Measurements from ENCODE around the gene TUBA3C. TPM values are rescaled to one million over a fixed set of nuclear protein-coding genes. Genes with fewer than 3 reads are reported as not detected.
"Not testable (repeated sequence)": the region's sequence is repeated elsewhere in the genome, so short reads cannot be mapped to it uniquely, and the experiment has no call there.

TUBA3C gene
- not detected in 2 replicates for polyA plus RNA-seq
- not detected in 2 replicates for polyA minus RNA-seq

- H3K9me2 ChIP-seq (ENCODE audit: insufficient read depth, low read length), result no peaks in the 10 kb centered on the region
- peaks cover 8% of the 10 kb centered on the region for H3K9me3 ChIP-seq (ENCODE audit: low read length)
- no peak within 1 kb of the TSS for H3K27ac ChIP-seq (ENCODE audit: low read length)
- TF ChIP-seq MXI1 (conservative IDR thresholded peaks at IDR 0.05; ENCODE audit: poor library complexity, severe bottlenecking) (no peak), RAD21 (conservative IDR thresholded peaks at IDR 0.05) (no peak), EZH2 (IDR thresholded peaks at IDR 0.05; ENCODE audit: borderline replicate concordance, insufficient read depth, low read length, poor library complexity, severe bottlenecking) (no peak), CTCF (IDR thresholded peaks at IDR 0.05; ENCODE audit: poor library complexity, severe bottlenecking) (no peak), SMC3 (conservative IDR thresholded peaks at IDR 0.05; ENCODE audit: poor library complexity) (no peak), POLR2AphosphoS5 (IDR thresholded peaks at IDR 0.05) (no peak), EP300 (conservative IDR thresholded peaks at IDR 0.05; ENCODE audit: poor library complexity, severe bottlenecking) (no peak), REST (IDR thresholded peaks at IDR 0.05; ENCODE audit: borderline replicate concordance) (no peak), TAF1 (IDR thresholded peaks at IDR 0.05; ENCODE audit: low read depth) (no peak)
- H3K9ac ChIP-seq (ENCODE audit: low read length), result no peak within 1 kb of the TSS
- no peaks in the 10 kb centered on the region for H3F3A ChIP-seq (ENCODE audit: insufficient read depth, low read length, poor library complexity, severe bottlenecking)
- H3K79me2 ChIP-seq (replicated peaks; ENCODE audit: insufficient read depth, low read length), result no peaks in the 10 kb centered on the region
- no peaks in the 10 kb centered on the region for H4K20me1 ChIP-seq (ENCODE audit: insufficient read depth)
- H2AFZ ChIP-seq (ENCODE audit: low read depth, low read length), result no peak within 1 kb of the TSS
- no peaks in the 10 kb centered on the region for H3K27me3 ChIP-seq (ENCODE audit: insufficient read depth, low read depth, low read length)
- no peak within 1 kb of the TSS for H3K4me2 ChIP-seq (ENCODE audit: low read length)
- no peak within 1 kb of the TSS for H3K4me3 ChIP-seq (ENCODE audit: low read length)
- H3K36me3 ChIP-seq (ENCODE audit: insufficient read depth, low read length), result no peaks in the 10 kb centered on the region
These were observed at the start of gene TUBA3C for GRCh38 chr13:19181621-19182485. TSS of gene TUBA3C (minus strand) at chr13:19181824. CDS start at chr13:19181747, 77 bp downstream.

- H3K4me3 ChIP-seq (ENCODE audit: low read length); H2AFZ ChIP-seq (ENCODE audit: low read depth, low read length); H3K9me2 ChIP-seq (ENCODE audit: insufficient read depth, low read length); H3K27me3 ChIP-seq (ENCODE audit: insufficient read depth, low read depth, low read length); H3K4me2 ChIP-seq (ENCODE audit: low read length); H3K9me3 ChIP-seq (ENCODE audit: low read length); H3K27ac ChIP-seq (ENCODE audit: low read length); H3K36me3 ChIP-seq (ENCODE audit: insufficient read depth, low read length); H4K20me1 ChIP-seq (ENCODE audit: insufficient read depth); H3F3A ChIP-seq (ENCODE audit: insufficient read depth, low read length, poor library complexity, severe bottlenecking); H3K79me2 ChIP-seq (replicated peaks; ENCODE audit: insufficient read depth, low read length); H3K9ac ChIP-seq (ENCODE audit: low read length): not testable (repeated sequence)
These were observed 25.8 kb upstream of the TUBA3C start for GRCh38 chr13:19207413-19207812.

GRCh38 chr13:19192622-19193021 lies 11.0 kb upstream of the TUBA3C start:
- not testable (repeated sequence) for H3K9me3 ChIP-seq (ENCODE audit: low read length); H3K36me3 ChIP-seq (ENCODE audit: insufficient read depth, low read length)

GRCh38 chr13:19189911-19190310 lies 8.3 kb upstream of the TUBA3C start:
- H3F3A ChIP-seq (ENCODE audit: insufficient read depth, low read length, poor library complexity, severe bottlenecking); H3K9me3 ChIP-seq (ENCODE audit: low read length); H3K27me3 ChIP-seq (ENCODE audit: insufficient read depth, low read depth, low read length); H3K79me2 ChIP-seq (replicated peaks; ENCODE audit: insufficient read depth, low read length); H3K27ac ChIP-seq (ENCODE audit: low read length); H3K9me2 ChIP-seq (ENCODE audit: insufficient read depth, low read length); H3K4me2 ChIP-seq (ENCODE audit: low read length); H4K20me1 ChIP-seq (ENCODE audit: insufficient read depth); H3K36me3 ChIP-seq (ENCODE audit: insufficient read depth, low read length); H2AFZ ChIP-seq (ENCODE audit: low read depth, low read length); H3K9ac ChIP-seq (ENCODE audit: low read length); H3K4me3 ChIP-seq (ENCODE audit: low read length): not testable (repeated sequence)

More at GRCh38 chr13:19192622-19193021, 11.0 kb upstream of the TUBA3C start:
- H3K27ac ChIP-seq (ENCODE audit: low read length); H4K20me1 ChIP-seq (ENCODE audit: insufficient read depth); H3F3A ChIP-seq (ENCODE audit: insufficient read depth, low read length, poor library complexity, severe bottlenecking); H3K79me2 ChIP-seq (replicated peaks; ENCODE audit: insufficient read depth, low read length); H3K27me3 ChIP-seq (ENCODE audit: insufficient read depth, low read depth, low read length); H3K9ac ChIP-seq (ENCODE audit: low read length); H3K9me2 ChIP-seq (ENCODE audit: insufficient read depth, low read length); H3K4me2 ChIP-seq (ENCODE audit: low read length); H3K4me3 ChIP-seq (ENCODE audit: low read length); H2AFZ ChIP-seq (ENCODE audit: low read depth, low read length): not testable (repeated sequence)

GRCh38 chr13:19189368-19189767 lies 7.7 kb upstream of the TUBA3C start:
- not testable (repeated sequence) for H3K79me2 ChIP-seq (replicated peaks; ENCODE audit: insufficient read depth, low read length); H3K27me3 ChIP-seq (ENCODE audit: insufficient read depth, low read depth, low read length); H3K4me3 ChIP-seq (ENCODE audit: low read length); H3K36me3 ChIP-seq (ENCODE audit: insufficient read depth, low read length); H3K9ac ChIP-seq (ENCODE audit: low read length); H3F3A ChIP-seq (ENCODE audit: insufficient read depth, low read length, poor library complexity, severe bottlenecking); H4K20me1 ChIP-seq (ENCODE audit: insufficient read depth); H3K9me2 ChIP-seq (ENCODE audit: insufficient read depth, low read length); H3K4me2 ChIP-seq (ENCODE audit: low read length); H3K27ac ChIP-seq (ENCODE audit: low read length); H2AFZ ChIP-seq (ENCODE audit: low read depth, low read length); H3K9me3 ChIP-seq (ENCODE audit: low read length)
